ENCODE results near the gene RAB11FIP3.

The RAB11FIP3 gene

DNA sequence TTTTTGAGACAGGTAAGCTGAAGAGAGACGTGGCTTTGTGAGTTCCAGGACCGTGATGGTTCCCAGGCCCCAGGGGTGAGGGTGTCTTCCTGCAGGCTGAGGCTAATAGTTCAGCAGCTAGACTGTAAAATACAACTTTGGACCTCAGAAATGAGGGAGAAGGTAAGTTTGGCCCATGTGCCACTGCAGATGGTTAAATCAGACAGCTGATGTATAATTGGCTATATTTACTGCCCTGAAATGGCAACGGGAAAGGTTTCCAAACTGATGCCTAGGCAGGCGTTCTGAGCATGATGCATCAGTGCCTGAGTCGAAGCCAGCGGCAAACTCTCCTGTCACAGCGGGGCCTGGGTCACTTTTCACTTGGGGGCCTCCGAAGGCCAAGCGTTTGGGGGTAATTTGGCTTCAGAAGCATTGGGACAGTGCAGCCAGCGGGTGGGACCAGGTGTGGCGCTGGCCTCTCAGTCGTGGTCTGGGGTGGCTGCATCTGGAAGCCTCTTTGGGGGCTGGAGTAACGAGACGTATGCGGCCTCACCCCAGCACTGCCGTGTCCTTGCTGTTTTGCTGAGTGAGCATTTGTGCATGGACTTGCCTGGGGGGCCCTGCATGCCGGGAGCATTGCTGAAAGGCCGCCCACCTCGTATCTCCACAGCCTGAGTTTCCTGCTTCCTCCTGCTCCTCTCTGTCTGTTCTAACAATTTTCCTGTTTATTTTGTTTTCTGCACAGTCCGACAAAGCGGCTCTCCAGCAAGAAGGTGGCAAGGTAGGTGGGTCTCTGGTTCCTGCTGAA lies 70.8 kb downstream of the RAB11FIP3 start:
- no peak overlapping the region for H3K9ac ChIP-seq (ENCODE audit: low read length)
- no peak overlapping the region for H2AFZ ChIP-seq (ENCODE audit: low read depth, low read length)
- H2BK5ac ChIP-seq (ENCODE audit: low read depth, low read length, poor library complexity, severe bottlenecking) = no peak overlapping the region
- no peak overlapping the region for H2BK15ac ChIP-seq (ENCODE audit: low read depth, poor library complexity, severe bottlenecking)
- no peak overlapping the region for H2BK120ac ChIP-seq (ENCODE audit: low read depth, low read length)
- H3K4me2 ChIP-seq (ENCODE audit: low read length, poor library complexity, severe bottlenecking) = no peak overlapping the region
- no peak overlapping the region for H3K4me3 ChIP-seq (ENCODE audit: insufficient read depth in 1 of 2, low read depth in 1 of 2, low read length in 2 of 2)
- peaks cover 18% of the 10 kb centered on the region for H3K4me1 ChIP-seq (ENCODE audit: control insufficient read depth, insufficient read depth, low read depth, low read length)
- H3K23ac ChIP-seq (ENCODE audit: low read length in 2 of 2) = no peak overlapping the region
- no peak for DNase-seq
- no peaks in the 10 kb centered on the region for H3K9me3 ChIP-seq (ENCODE audit: control insufficient read depth, low read length)
- no peaks in the 10 kb centered on the region for H3K79me1 ChIP-seq (replicated peaks; ENCODE audit: low read length, poor library complexity, severe bottlenecking)
- H2BK12ac ChIP-seq (ENCODE audit: low read length in 2 of 2) = no peak overlapping the region
- H3K27ac ChIP-seq (ENCODE audit: low read length, poor library complexity, severe bottlenecking) = no peak overlapping the region
- H4K8ac ChIP-seq (ENCODE audit: low read length) = no peak overlapping the region
- H3K14ac ChIP-seq (ENCODE audit: low read length in 2 of 2) = no peak overlapping the region
- no peak overlapping the region for H3K4ac ChIP-seq (ENCODE audit: low read depth in 1 of 2, low read length in 2 of 2)
- no peak overlapping the region for H2AK5ac ChIP-seq (ENCODE audit: low read length, severe bottlenecking)
- no peak overlapping the region for H4K91ac ChIP-seq (ENCODE audit: low read length)
- WGBS = 82% methylated on average over 17 of the region's 21 CpGs
- no peak overlapping the region for H3K18ac ChIP-seq (ENCODE audit: low read depth in 1 of 2, low read length in 2 of 2)
- no peaks in the 10 kb centered on the region for H3K27me3 ChIP-seq (ENCODE audit: control insufficient read depth in 1 of 2, insufficient read depth in 1 of 2, low read length in 2 of 2)
- peaks cover 24 to 31% of the 10 kb centered on the region in 2 experiments for H3K36me3 ChIP-seq (ENCODE audit: control insufficient read depth in 1 of 2, insufficient read depth in 2 of 2, low read depth in 1 of 2, low read length in 2 of 2)

DNA sequence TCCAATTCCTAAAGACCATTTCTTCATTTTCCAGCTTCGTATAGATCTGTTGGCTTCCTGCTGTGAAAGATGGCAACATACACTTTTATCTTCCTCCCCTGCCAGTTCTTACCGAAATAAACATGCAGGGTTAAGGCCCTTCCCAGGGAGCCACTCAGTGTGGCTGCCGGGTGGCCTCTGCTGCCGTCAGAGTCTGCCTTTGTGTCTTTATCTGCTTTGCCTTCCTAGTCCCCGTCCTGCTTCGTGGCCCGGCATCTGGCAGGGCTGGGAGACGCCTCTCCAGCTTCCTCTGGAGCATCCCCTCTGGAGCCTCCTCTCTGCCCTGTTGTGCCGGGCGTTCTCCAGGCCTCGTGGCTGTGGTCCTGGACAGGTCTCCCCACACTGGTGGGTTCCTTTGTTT lies 71.8 kb downstream of the RAB11FIP3 start:
- Histone ChIP-seq H3K14ac (ENCODE audit: low read length in 2 of 2) (no peak overlapping the region), H3K9ac (ENCODE audit: low read length) (no peak overlapping the region), H3K4me2 (ENCODE audit: low read length, poor library complexity, severe bottlenecking) (no peak overlapping the region), H2AFZ (ENCODE audit: low read depth, low read length) (no peak overlapping the region), H3K4ac (ENCODE audit: low read depth in 1 of 2, low read length in 2 of 2) (no peak overlapping the region), H3K4me3 (ENCODE audit: insufficient read depth in 1 of 2, low read depth in 1 of 2, low read length in 2 of 2) (no peak overlapping the region), H3K36me3 (ENCODE audit: control insufficient read depth in 1 of 2, insufficient read depth in 2 of 2, low read depth in 1 of 2, low read length in 2 of 2) (peaks cover 24 to 27% of the 10 kb centered on the region in 2 experiments), H2BK15ac (ENCODE audit: low read depth, poor library complexity, severe bottlenecking) (no peak overlapping the region), H3K9me3 (ENCODE audit: control insufficient read depth, low read length) (no peaks in the 10 kb centered on the region), H2AK5ac (ENCODE audit: low read length, severe bottlenecking) (no peak overlapping the region), H3K79me1 (replicated peaks; ENCODE audit: low read length, poor library complexity, severe bottlenecking) (no peaks in the 10 kb centered on the region), H2BK12ac (ENCODE audit: low read length in 2 of 2) (no peak overlapping the region), H3K27ac (ENCODE audit: low read length, poor library complexity, severe bottlenecking) (no peak overlapping the region), H2BK5ac (ENCODE audit: low read depth, low read length, poor library complexity, severe bottlenecking) (no peak overlapping the region), H4K8ac (ENCODE audit: low read length) (no peak overlapping the region), H3K4me1 (ENCODE audit: control insufficient read depth, insufficient read depth, low read depth, low read length) (peaks cover 10% of the 10 kb centered on the region), H2BK120ac (ENCODE audit: low read depth, low read length) (no peak overlapping the region), H3K23ac (ENCODE audit: low read length in 2 of 2) (no peak overlapping the region), H3K18ac (ENCODE audit: low read depth in 1 of 2, low read length in 2 of 2) (no peak overlapping the region), H3K27me3 (ENCODE audit: control insufficient read depth in 1 of 2, insufficient read depth in 1 of 2, low read length in 2 of 2) (no peaks in the 10 kb centered on the region), H4K91ac (ENCODE audit: low read length) (no peak overlapping the region)
- 76% methylated on average over 11 of the region's 11 CpGs for WGBS
- DNase-seq = no peak

DNA sequence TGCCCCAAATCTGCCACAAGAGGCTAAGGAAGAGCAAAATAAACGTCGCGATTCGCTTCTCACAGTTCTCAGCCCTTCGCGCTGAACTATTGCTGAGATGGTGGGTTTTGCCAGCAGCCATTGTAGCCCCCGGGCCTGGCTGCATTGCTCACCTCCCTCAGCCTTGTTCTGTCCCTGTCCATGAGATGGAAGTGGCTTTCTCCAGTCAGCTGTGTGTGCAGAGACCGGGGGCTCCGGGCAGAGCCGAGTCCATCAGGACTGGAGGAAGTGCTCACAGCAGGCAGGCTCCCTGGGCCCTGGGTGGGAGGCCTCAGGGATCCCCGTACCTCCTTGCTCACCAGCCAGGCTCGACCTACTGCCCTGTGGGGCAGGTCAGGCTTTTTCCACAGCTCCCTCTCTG lies 74.5 kb downstream of the RAB11FIP3 start:
- H3K36me3 ChIP-seq (ENCODE audit: control insufficient read depth in 1 of 2, insufficient read depth in 2 of 2, low read depth in 1 of 2, low read length in 2 of 2) = peaks cover 21 to 41% of the 10 kb centered on the region in 2 experiments
- no peak overlapping the region for H3K27ac ChIP-seq (ENCODE audit: low read length, poor library complexity, severe bottlenecking)
- H2BK12ac ChIP-seq (ENCODE audit: low read length in 2 of 2) = no peak overlapping the region
- H4K8ac ChIP-seq (ENCODE audit: low read length) = no peak overlapping the region
- 79% methylated on average over 12 of the region's 12 CpGs for whole genome bisulfite sequencing
- no peak overlapping the region for H2BK120ac ChIP-seq (ENCODE audit: low read depth, low read length)
- DNase-seq = no peak
- no peak overlapping the region for H2AFZ ChIP-seq (ENCODE audit: low read depth, low read length)
- H3K79me1 ChIP-seq (replicated peaks; ENCODE audit: low read length, poor library complexity, severe bottlenecking) = no peaks in the 10 kb centered on the region
- H3K9ac ChIP-seq (ENCODE audit: low read length) = no peak overlapping the region
- no peak overlapping the region for H4K91ac ChIP-seq (ENCODE audit: low read length)
- no peak overlapping the region for H2BK15ac ChIP-seq (ENCODE audit: low read depth, poor library complexity, severe bottlenecking)
- H3K18ac ChIP-seq (ENCODE audit: low read depth in 1 of 2, low read length in 2 of 2) = no peak overlapping the region
- no peak overlapping the region for H3K4me2 ChIP-seq (ENCODE audit: low read length, poor library complexity, severe bottlenecking)
- no peaks in the 10 kb centered on the region for H3K27me3 ChIP-seq (ENCODE audit: control insufficient read depth in 1 of 2, insufficient read depth in 1 of 2, low read length in 2 of 2)
- H3K4me3 ChIP-seq (ENCODE audit: insufficient read depth in 1 of 2, low read depth in 1 of 2, low read length in 2 of 2) = no peak overlapping the region
- H2AK5ac ChIP-seq (ENCODE audit: low read length, severe bottlenecking) = no peak overlapping the region
- H2BK5ac ChIP-seq (ENCODE audit: low read depth, low read length, poor library complexity, severe bottlenecking) = no peak overlapping the region
- H3K9me3 ChIP-seq (ENCODE audit: control insufficient read depth, low read length) = no peaks in the 10 kb centered on the region
- H3K23ac ChIP-seq (ENCODE audit: low read length in 2 of 2) = no peak overlapping the region
- H3K4ac ChIP-seq (ENCODE audit: low read depth in 1 of 2, low read length in 2 of 2) = no peak overlapping the region
- H3K4me1 ChIP-seq (ENCODE audit: control insufficient read depth, insufficient read depth, low read depth, low read length) = peaks cover 9% of the 10 kb centered on the region
- no peak overlapping the region for H3K14ac ChIP-seq (ENCODE audit: low read length in 2 of 2)

DNA sequence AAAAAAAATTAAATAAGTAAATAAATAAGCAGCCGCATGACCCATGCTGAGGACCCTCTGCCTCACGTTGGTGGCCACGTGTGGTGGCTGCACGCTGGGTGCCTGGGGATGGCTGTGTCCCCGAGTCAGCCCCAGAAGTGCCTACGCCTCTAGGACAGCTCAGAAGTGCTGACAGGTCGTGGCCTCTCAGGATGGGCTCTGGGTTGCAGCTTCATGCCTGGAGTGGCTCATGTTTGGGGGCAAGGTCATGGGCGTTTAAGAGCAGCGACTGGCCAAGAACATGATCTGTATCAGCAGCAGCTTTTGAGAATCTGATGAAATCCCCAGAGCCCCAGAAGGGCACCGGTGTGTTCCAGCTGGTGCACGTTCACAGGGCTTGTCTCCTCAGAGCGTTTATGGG lies 75.3 kb downstream of the RAB11FIP3 start:
- Histone ChIP-seq H3K9ac (ENCODE audit: low read length) (no peak overlapping the region), H2BK12ac (ENCODE audit: low read length in 2 of 2) (no peak overlapping the region), H3K14ac (ENCODE audit: low read length in 2 of 2) (no peak overlapping the region), H3K4me1 (ENCODE audit: control insufficient read depth, insufficient read depth, low read depth, low read length) (peaks cover 9% of the 10 kb centered on the region), H3K36me3 (ENCODE audit: control insufficient read depth in 1 of 2, insufficient read depth in 2 of 2, low read depth in 1 of 2, low read length in 2 of 2) (peaks cover 22 to 48% of the 10 kb centered on the region in 2 experiments), H3K79me1 (replicated peaks; ENCODE audit: low read length, poor library complexity, severe bottlenecking) (no peaks in the 10 kb centered on the region), H3K4me2 (ENCODE audit: low read length, poor library complexity, severe bottlenecking) (no peak overlapping the region), H2AK5ac (ENCODE audit: low read length, severe bottlenecking) (no peak overlapping the region), H3K18ac (ENCODE audit: low read depth in 1 of 2, low read length in 2 of 2) (no peak overlapping the region), H3K4me3 (ENCODE audit: insufficient read depth in 1 of 2, low read depth in 1 of 2, low read length in 2 of 2) (no peak overlapping the region), H2AFZ (ENCODE audit: low read depth, low read length) (no peak overlapping the region), H4K91ac (ENCODE audit: low read length) (no peak overlapping the region), H2BK5ac (ENCODE audit: low read depth, low read length, poor library complexity, severe bottlenecking) (no peak overlapping the region), H3K4ac (ENCODE audit: low read depth in 1 of 2, low read length in 2 of 2) (no peak overlapping the region), H3K27me3 (ENCODE audit: control insufficient read depth in 1 of 2, insufficient read depth in 1 of 2, low read length in 2 of 2) (no peaks in the 10 kb centered on the region), H4K8ac (ENCODE audit: low read length) (no peak overlapping the region), H2BK120ac (ENCODE audit: low read depth, low read length) (no peak overlapping the region), H3K9me3 (ENCODE audit: control insufficient read depth, low read length) (no peaks in the 10 kb centered on the region), H3K23ac (ENCODE audit: low read length in 2 of 2) (no peak overlapping the region), H2BK15ac (ENCODE audit: low read depth, poor library complexity, severe bottlenecking) (no peak overlapping the region), H3K27ac (ENCODE audit: low read length, poor library complexity, severe bottlenecking) (no peak overlapping the region)
- DNase-seq = no peak
- WGBS = 69% methylated on average over 12 of the region's 12 CpGs

Data from mesenchymal stem cell (in vitro differentiated cells and primary cell).